ENCODE results near the gene CBX7.

The CBX7 gene

DNA sequence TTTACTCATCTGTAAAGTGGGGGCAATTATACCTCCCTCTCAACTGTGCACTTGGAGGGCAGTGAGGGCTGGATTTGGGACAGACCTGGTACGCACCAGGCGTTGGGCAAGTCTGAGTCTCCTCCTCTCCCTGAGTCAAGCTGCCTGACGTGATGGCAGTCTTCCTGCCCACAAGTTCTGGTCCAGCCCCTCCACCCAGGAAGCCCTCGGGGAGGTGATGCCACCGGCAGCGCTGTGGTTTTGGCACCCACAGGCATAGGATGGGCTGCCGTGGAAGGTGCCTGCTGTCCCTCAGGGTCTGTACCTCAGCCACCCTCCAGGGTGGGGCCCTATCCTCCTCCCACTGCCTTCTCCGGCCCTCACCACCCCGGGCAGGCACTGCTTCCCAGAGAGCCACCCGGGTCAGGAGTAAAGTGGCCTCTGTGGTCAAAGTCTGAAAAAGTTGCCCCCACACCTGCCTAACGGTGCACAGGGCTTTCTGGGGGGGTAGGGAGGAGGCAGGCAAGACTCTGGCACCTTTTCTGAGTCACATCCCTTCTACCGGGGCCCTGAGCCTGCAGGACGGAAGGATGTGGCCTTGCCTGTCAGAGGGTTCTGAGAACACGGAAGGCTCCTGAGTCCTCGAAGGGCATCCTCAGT is 61.9 kb downstream of the CBX7 start:
- no peak for DNase-seq

GRCh38 chr22:39089928-39090327 is 62.6 kb downstream of the CBX7 start:
- DNase-seq, result no peak

DNA sequence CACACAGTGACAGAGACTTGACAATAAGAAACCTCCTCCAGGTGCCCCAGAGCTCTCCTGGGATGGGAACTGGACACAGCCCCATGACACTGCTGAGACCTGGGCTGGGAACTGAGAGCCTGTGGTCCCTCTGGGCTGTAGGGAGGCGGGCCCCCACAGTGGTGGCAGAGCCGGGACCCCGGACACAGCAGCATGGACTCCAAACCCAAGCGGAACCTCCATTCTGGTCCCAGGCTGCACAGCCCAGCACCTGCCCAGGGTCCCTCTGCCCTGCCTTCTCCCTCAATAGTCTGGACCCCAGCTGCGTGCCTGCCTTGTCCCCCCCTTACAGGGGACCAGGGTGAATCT is 63.8 kb downstream of the CBX7 start:
- no peak for DNase-seq

- DNase-seq, result no peak
Measured at GRCh38 chr22:39087881-39088684, 64.4 kb downstream of the CBX7 start.

GRCh38 chr22:39087098-39087497 is 65.4 kb downstream of the CBX7 start:
- no peak for DNase-seq

- no peak for DNase-seq
Measured at GRCh38 chr22:39084666-39085065, 67.8 kb downstream of the CBX7 start.

- DNase-seq, result no peak
Measured at GRCh38 chr22:39083212-39084165, 69.0 kb downstream of the CBX7 start.

GRCh38 chr22:39081598-39081997 is 70.9 kb downstream of the CBX7 start:
- DNase-seq, result no peak

GRCh38 chr22:39081016-39081415 is 71.5 kb downstream of the CBX7 start:
- DNase-seq, result no peak
